Natural killer cell (primary cell): ENCODE results near the gene SERGEF. TPM values are rescaled to one million over a fixed set of nuclear protein-coding genes. Genes with fewer than 3 reads are reported as not detected.

ENCODE experiments used
- ATAC-seq, 3 donors: fragments of 150-1000 bp in 2 of 3; fragments of 200-7000 bp in 1 of 3; cut with Tn5 transposase; 1 replicate in 1 of 3; 2 replicates in 2 of 3; pipeline ENCODE4 v1.10.0; 2021; ENCODE audit warnings: mild to moderate bottlenecking in 2 of 3, moderate library complexity in 2 of 3
- DNase-seq, 2 donors: peaks; one replicate each; pipeline versions ENCODE4 v3.0.0 to v3.0.0-alpha.2; 2013 to 2021; ENCODE audit warnings: mixed read lengths in 1 of 2
- H3K27ac ChIP-seq: one replicate; pipeline ENCODE4 v1.5.1; 2013; ENCODE audit warnings: mild to moderate bottlenecking, low read length
- H3K27me3 ChIP-seq: one replicate; pipeline ENCODE4 v1.6.1; 2013; ENCODE audit warnings: low read length; ENCODE audit not compliant: control insufficient read depth, insufficient read depth
- H3K36me3 ChIP-seq: one replicate; pipeline ENCODE4 v1.6.1; 2013; ENCODE audit warnings: low read length; ENCODE audit not compliant: control insufficient read depth, insufficient read depth
- H3K4me1 ChIP-seq: one replicate; pipeline ENCODE4 v1.6.1; 2013; ENCODE audit warnings: low read length; ENCODE audit not compliant: control insufficient read depth, insufficient read depth
- H3K4me3 ChIP-seq: one replicate; pipeline ENCODE4 v1.5.1; 2013; ENCODE audit warnings: low read length
- H3K9me3 ChIP-seq: one replicate; pipeline ENCODE4 v1.6.1; 2013; ENCODE audit warnings: low read length; ENCODE audit not compliant: control insufficient read depth, insufficient read depth
- H3K27ac Mint-ChIP-seq, 2 donors: one replicate each; pipeline ENCODE4 v1.8.0; 2022; ENCODE audit warnings: mild to moderate bottlenecking in 2 of 2, mixed read lengths in 2 of 2, moderate library complexity in 1 of 2
- H3K27me3 Mint-ChIP-seq, 2 donors: one replicate each; pipeline ENCODE4 v1.8.0; 2022; ENCODE audit warnings: low read depth in 2 of 2, mixed read lengths in 2 of 2
- H3K36me3 Mint-ChIP-seq: one replicate; pipeline ENCODE4 v1.8.0; 2022; ENCODE audit warnings: mixed read lengths
- H3K4me1 Mint-ChIP-seq, 2 donors: one replicate each; pipeline ENCODE4 v1.8.0; 2022; ENCODE audit warnings: mixed read lengths in 2 of 2
- H3K4me3 Mint-ChIP-seq: one replicate; pipeline ENCODE4 v1.8.0; 2022; ENCODE audit warnings: mild to moderate bottlenecking, moderate library complexity, mixed read lengths
- H3K9me3 Mint-ChIP-seq, 2 donors: one replicate each; pipeline ENCODE4 v1.8.0; 2022; ENCODE audit warnings: mixed read lengths in 2 of 2
- WGBS: methylation state at CpG from one replicate; pipeline ENCODE4 v1.1.7; 2013; ENCODE audit warnings: missing lambda C conversion rate; ENCODE audit not compliant: insufficient coverage; 5-methylcytosine and 5-hydroxymethylcytosine counted together
- intact Hi-C: fragments of 100-400 bp; cut with micrococcal nuclease; formaldehyde crosslinking; loops from one replicate; pipeline ENCODE4 v1.14.2; 2022
- total RNA-seq, 4 donors: library from RNA; stranded (reverse); fragments of 120-200 nt in 1 of 4; gene quantifications; one replicate each; pipeline versions ENCODE4 v1.2.3 to v1.2.4, GENCODE V29; 2013 to 2022
- TF ChIP-seq, protein P1 (sequence below): fragments of 200-600 bp; IDR thresholded peaks from one replicate; pipeline ENCODE4 v1.8.0; 2022; ENCODE audit warnings: antibody characterized with exemption

Gene SERGEF
- total RNA-seq, 3 donors from 2014 or later (not counting 1 experiment from before 2014, with no cell fraction given), result 67.5 to 78.6 (median 69.4) TPM

- ATAC-seq, result no peak
- no peak overlapping the region for H3K4me3 ChIP-seq
- no peaks in the 10 kb centered on the region for H3K27me3 ChIP-seq
- H3K27me3 Mint-ChIP-seq, result no peaks in the 10 kb centered on the region
- 90% methylated on average over 4 of the region's 4 CpGs for WGBS
- no peak overlapping the region for H3K27ac ChIP-seq
- no peak overlapping the region for H3K27ac Mint-ChIP-seq
- no peaks in the 10 kb centered on the region for H3K36me3 Mint-ChIP-seq
- no peak for DNase-seq
- H3K36me3 ChIP-seq, result no peaks in the 10 kb centered on the region
- H3K4me1 ChIP-seq, result no peaks in the 10 kb centered on the region
- H3K4me1 Mint-ChIP-seq, result no peaks in the 10 kb centered on the region
- intact Hi-C loops, result no loop called here
- TF ChIP-seq, protein P1, sequence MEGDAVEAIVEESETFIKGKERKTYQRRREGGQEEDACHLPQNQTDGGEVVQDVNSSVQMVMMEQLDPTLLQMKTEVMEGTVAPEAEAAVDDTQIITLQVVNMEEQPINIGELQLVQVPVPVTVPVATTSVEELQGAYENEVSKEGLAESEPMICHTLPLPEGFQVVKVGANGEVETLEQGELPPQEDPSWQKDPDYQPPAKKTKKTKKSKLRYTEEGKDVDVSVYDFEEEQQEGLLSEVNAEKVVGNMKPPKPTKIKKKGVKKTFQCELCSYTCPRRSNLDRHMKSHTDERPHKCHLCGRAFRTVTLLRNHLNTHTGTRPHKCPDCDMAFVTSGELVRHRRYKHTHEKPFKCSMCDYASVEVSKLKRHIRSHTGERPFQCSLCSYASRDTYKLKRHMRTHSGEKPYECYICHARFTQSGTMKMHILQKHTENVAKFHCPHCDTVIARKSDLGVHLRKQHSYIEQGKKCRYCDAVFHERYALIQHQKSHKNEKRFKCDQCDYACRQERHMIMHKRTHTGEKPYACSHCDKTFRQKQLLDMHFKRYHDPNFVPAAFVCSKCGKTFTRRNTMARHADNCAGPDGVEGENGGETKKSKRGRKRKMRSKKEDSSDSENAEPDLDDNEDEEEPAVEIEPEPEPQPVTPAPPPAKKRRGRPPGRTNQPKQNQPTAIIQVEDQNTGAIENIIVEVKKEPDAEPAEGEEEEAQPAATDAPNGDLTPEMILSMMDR, result no peak
- no peaks in the 10 kb centered on the region for H3K9me3 ChIP-seq
- H3K4me3 Mint-ChIP-seq, result no peak overlapping the region
- H3K9me3 Mint-ChIP-seq, result no peaks in the 10 kb centered on the region
Measured at GRCh38 chr11:17782603-17783337, 230.1 kb downstream of the SERGEF start.

DNA sequence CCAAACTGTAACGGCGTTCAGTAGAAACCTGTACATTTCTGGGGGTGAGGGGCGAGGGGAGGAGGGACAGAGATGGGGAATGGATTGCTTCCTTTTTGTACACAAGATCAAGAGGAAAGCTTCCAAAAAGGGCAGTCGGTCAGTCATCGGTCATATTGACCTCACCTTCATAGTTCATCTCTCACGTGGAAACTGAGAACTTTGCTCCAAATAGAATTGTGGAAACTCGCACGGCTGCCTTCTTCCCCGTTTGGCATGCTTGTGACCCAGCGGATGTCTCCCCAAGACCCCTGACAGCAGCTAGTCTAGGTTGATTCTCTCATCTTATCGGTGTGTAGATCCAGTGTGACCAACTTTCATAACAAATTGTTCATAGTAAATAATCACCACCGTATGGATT, 230.7 kb downstream of the SERGEF start:
- intact Hi-C loops, result no loop called here
- Mint-ChIP-seq H3K27ac (no peak overlapping the region), H3K4me1 (no peaks in the 10 kb centered on the region), H3K4me3 (no peak overlapping the region), H3K36me3 (no peaks in the 10 kb centered on the region), H3K27me3 (no peaks in the 10 kb centered on the region), H3K9me3 (no peaks in the 10 kb centered on the region)
- H3K36me3 ChIP-seq, result no peaks in the 10 kb centered on the region
- no peaks in the 10 kb centered on the region for H3K27me3 ChIP-seq
- no peaks in the 10 kb centered on the region for H3K9me3 ChIP-seq
- 92% methylated on average over 12 of the region's 12 CpGs for WGBS
- no peak overlapping the region for H3K27ac ChIP-seq
- ATAC-seq (no peak), DNase-seq (no peak)
- TF ChIP-seq, protein P1, result no peak
- H3K4me1 ChIP-seq, result no peaks in the 10 kb centered on the region
- H3K4me3 ChIP-seq, result no peak overlapping the region

- TF ChIP-seq, protein P1, result no peak
- intact Hi-C loops, result no loop called here
- Mint-ChIP-seq H3K36me3 (no peaks in the 10 kb centered on the region), H3K27ac (no peak overlapping the region), H3K9me3 (no peaks in the 10 kb centered on the region), H3K4me1 (no peaks in the 10 kb centered on the region), H3K4me3 (no peak overlapping the region), H3K27me3 (no peaks in the 10 kb centered on the region)
- Histone ChIP-seq H3K27ac (no peak overlapping the region), H3K4me3 (no peak overlapping the region), H3K4me1 (no peaks in the 10 kb centered on the region), H3K36me3 (no peaks in the 10 kb centered on the region), H3K27me3 (no peaks in the 10 kb centered on the region), H3K9me3 (no peaks in the 10 kb centered on the region)
- no peak for ATAC-seq
- DNase-seq, result no peak
- 89% methylated on average over 11 of the region's 12 CpGs for WGBS
Measured at GRCh38 chr11:17781626-17782025, 231.2 kb downstream of the SERGEF start.

GRCh38 chr11:17781221-17781620, 231.6 kb downstream of the SERGEF start:
- Histone ChIP-seq H3K4me1 (no peaks in the 10 kb centered on the region), H3K27ac (no peak overlapping the region), H3K36me3 (no peaks in the 10 kb centered on the region), H3K9me3 (no peaks in the 10 kb centered on the region), H3K4me3 (no peak overlapping the region), H3K27me3 (no peaks in the 10 kb centered on the region)
- Mint-ChIP-seq H3K4me1 (no peaks in the 10 kb centered on the region), H3K4me3 (no peak overlapping the region), H3K27ac (no peak overlapping the region), H3K9me3 (no peaks in the 10 kb centered on the region), H3K27me3 (no peaks in the 10 kb centered on the region), H3K36me3 (no peaks in the 10 kb centered on the region)
- DNase-seq, result no peak
- 88% methylated on average over 12 of the region's 12 CpGs for WGBS
- intact Hi-C loops, result no loop called here
- TF ChIP-seq, protein P1, result no peak
- ATAC-seq, result no peak
